Heart left ventricle (tissue), 13 donors: ENCODE data around the gene SH3D19.

Source experiments
- POLR2A ChIP-seq, 2 donors: fragments of 450-650 bp; IDR thresholded peaks; one replicate each; pipeline ENCODE4 v1.6.1; 2017; ENCODE audit warnings: antibody characterized with exemption in 2 of 2, mild to moderate bottlenecking in 2 of 2, moderate library complexity in 2 of 2
- TF ChIP-seq, protein P1 (sequence below), 12 donors: fragments of 200-600 bp; sonication (generic) in 4 of 12; IDR thresholded peaks; one replicate each; pipeline versions ENCODE4 v1.5.0 to v1.8.0; 2018 to 2022; ENCODE audit warnings: antibody characterized with exemption in 12 of 12, mild to moderate bottlenecking in 5 of 12
- donor health status: ischemic (EF 13 %, LVEDD 7.1; RV severe dilation, severe dysfunction).
- donor health status: DM: no; HTN: yes; CAD: no.
- donor health status: DM: no; HTN: no; CAD: no.
- donor health status: ischemic (EF 25% LVEDD 6.9; RV normal size, moderate dysfunction).
- donor health status: ischemic (EF 25% LVEDD 5.7; RV mildly dilated, moderate dysfunction).
- donor health status: ischemic (EF 35%, LVEDD 5.7; RV mildly dilated, moderate dysfunction).
- donor health status: nonischemic (EF 11% LVEDD 7.7; RV severe dilation, severe dysfunction).
- donor health status: DM: yes; HTN: yes; CAD: no.
- donor health status: PGD.
- donor health status: ischemic (EF 29% LVEDD 5.4; RV normal size, mild dysfunction).
- donor health status: nonischemic (EF 23%, LVEDD 6.1; RV moderate dilation, normal function).

- TF ChIP-seq POLR2A (IDR thresholded peaks at IDR 0.05), result no peak
- TF ChIP-seq, protein P1, sequence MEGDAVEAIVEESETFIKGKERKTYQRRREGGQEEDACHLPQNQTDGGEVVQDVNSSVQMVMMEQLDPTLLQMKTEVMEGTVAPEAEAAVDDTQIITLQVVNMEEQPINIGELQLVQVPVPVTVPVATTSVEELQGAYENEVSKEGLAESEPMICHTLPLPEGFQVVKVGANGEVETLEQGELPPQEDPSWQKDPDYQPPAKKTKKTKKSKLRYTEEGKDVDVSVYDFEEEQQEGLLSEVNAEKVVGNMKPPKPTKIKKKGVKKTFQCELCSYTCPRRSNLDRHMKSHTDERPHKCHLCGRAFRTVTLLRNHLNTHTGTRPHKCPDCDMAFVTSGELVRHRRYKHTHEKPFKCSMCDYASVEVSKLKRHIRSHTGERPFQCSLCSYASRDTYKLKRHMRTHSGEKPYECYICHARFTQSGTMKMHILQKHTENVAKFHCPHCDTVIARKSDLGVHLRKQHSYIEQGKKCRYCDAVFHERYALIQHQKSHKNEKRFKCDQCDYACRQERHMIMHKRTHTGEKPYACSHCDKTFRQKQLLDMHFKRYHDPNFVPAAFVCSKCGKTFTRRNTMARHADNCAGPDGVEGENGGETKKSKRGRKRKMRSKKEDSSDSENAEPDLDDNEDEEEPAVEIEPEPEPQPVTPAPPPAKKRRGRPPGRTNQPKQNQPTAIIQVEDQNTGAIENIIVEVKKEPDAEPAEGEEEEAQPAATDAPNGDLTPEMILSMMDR (IDR thresholded peaks at IDR 0.05), result no peak
Observed at GRCh38 chr4:151169900-151170299, 155.5 kb downstream of the SH3D19 start.
